ENCODE data around the gene TBX1.

The TBX1 gene

DNA sequence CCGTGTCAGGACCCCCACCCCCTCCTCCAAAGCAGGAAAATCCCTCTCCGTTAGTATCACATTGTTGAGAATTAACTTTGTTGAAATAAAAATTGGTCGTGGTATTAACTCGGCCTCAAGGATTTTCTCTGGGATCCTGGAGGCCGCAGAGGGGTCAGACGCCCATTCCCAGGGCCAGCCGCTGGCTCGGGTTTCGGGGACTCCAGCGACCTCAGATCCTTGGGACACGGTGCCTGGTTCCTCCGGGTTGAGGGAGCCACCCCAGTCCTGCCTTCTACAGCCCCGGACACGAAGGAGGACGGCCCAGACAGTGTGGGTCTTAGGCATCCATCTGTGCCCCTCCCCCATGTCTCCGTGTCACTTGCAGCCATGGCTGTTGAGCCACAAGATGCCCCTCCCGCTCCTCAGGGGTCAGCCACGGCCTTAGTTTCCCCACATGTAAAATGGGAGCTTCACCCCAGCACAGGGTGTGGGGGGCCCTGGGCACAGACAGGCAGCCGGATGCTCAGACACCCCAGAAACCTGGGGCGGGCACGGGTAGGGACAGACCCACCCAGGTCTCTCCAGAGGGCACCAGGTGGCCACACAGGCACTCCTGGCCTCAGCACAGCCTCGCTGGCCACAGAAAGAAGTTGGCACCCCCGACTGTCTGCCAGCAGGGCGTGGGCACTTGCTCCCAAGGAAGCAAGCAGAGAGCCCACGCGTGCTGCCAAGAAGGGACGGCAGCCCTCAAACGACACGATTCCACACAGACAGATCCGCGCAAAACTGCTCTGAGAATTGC, 21.7 kb upstream of the TBX1 start:
- Histone ChIP-seq H3K36me3 (ENCODE audit: control insufficient read depth, insufficient read depth, low read length) (no peaks in the 10 kb centered on the region), H3K9me3 (ENCODE audit: control insufficient read depth, insufficient read depth, low read length) (no peaks in the 10 kb centered on the region), H3K27me3 (ENCODE audit: control insufficient read depth, insufficient read depth, low read length) (no peaks in the 10 kb centered on the region), H3K27ac (ENCODE audit: low read length) (no peak overlapping the region), H3K4me3 (ENCODE audit: low read length) (no peak overlapping the region), H3K4me1 (ENCODE audit: control insufficient read depth, insufficient read depth, low read length) (no peaks in the 10 kb centered on the region)
- no peak for DNase-seq (ENCODE audit: low read depth, low spot score)
- no CpG with 5 or more reads among the region's 31 CpGs for WGBS (ENCODE audit: insufficient coverage, insufficient read length)

DNA sequence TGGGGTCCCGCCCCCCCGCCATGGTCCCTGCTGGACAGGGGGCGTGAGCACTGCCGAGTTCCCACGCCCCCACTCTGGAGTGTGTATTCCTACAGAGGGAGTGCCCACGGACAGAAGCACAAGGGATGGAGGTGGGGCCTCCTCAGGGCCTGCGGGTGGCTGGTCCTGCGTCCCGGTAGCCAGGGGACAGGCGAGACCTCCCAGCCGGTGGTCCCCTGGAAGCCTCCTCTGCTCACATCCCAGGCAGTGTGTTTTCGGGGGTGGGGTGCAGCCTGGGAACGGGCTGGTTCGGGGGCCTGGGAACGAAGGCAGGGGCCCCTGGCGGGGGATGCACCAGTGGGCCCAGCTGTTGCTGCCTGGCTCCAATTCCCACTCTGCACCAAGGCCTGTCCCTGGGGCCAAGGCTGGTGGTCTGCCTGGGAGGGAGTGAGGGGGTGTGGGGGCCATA, 21.1 kb upstream of the TBX1 start:
- WGBS (ENCODE audit: insufficient coverage, insufficient read length), result no CpG with 5 or more reads among the region's 16 CpGs
- no peak overlapping the region for H3K4me3 ChIP-seq (ENCODE audit: low read length)
- no peaks in the 10 kb centered on the region for H3K27me3 ChIP-seq (ENCODE audit: control insufficient read depth, insufficient read depth, low read length)
- DNase-seq (ENCODE audit: low read depth, low spot score), result no peak
- no peaks in the 10 kb centered on the region for H3K9me3 ChIP-seq (ENCODE audit: control insufficient read depth, insufficient read depth, low read length)
- H3K36me3 ChIP-seq (ENCODE audit: control insufficient read depth, insufficient read depth, low read length), result no peaks in the 10 kb centered on the region
- H3K27ac ChIP-seq (ENCODE audit: low read length), result no peak overlapping the region
- no peaks in the 10 kb centered on the region for H3K4me1 ChIP-seq (ENCODE audit: control insufficient read depth, insufficient read depth, low read length)

GRCh38 chr22:19739911-19740449, 20.6 kb upstream of the TBX1 start:
- no CpG with 5 or more reads among the region's 7 CpGs for WGBS (ENCODE audit: insufficient coverage, insufficient read length)
- Histone ChIP-seq H3K4me1 (ENCODE audit: control insufficient read depth, insufficient read depth, low read length) (no peaks in the 10 kb centered on the region), H3K36me3 (ENCODE audit: control insufficient read depth, insufficient read depth, low read length) (no peaks in the 10 kb centered on the region), H3K27me3 (ENCODE audit: control insufficient read depth, insufficient read depth, low read length) (no peaks in the 10 kb centered on the region), H3K4me3 (ENCODE audit: low read length) (no peak overlapping the region), H3K9me3 (ENCODE audit: control insufficient read depth, insufficient read depth, low read length) (no peaks in the 10 kb centered on the region), H3K27ac (ENCODE audit: low read length) (no peak overlapping the region)
- DNase-seq (ENCODE audit: low read depth, low spot score), result no peak

DNA sequence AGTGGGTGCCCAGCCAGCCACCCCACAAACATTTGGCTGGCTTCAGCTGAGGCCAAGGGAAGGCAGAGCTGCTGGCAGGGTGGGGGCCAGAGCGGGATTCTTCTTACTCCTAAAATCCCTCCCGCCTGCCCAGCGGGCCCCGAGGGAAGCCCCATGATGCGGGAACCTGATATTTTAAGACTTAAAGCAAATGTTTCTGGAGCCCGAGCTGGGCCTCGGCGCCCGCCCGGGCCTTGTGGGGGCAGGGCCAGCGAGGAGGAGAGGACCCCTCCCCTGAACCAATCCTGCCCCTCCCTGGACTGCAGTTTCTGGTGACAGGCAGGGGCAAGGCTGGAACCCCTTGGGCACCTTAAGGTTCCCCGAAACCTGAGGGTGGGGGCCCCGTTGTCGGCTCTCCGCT, 20.0 kb upstream of the TBX1 start:
- no peaks in the 10 kb centered on the region for H3K27me3 ChIP-seq (ENCODE audit: control insufficient read depth, insufficient read depth, low read length)
- H3K27ac ChIP-seq (ENCODE audit: low read length), result no peak overlapping the region
- no peaks in the 10 kb centered on the region for H3K9me3 ChIP-seq (ENCODE audit: control insufficient read depth, insufficient read depth, low read length)
- H3K4me3 ChIP-seq (ENCODE audit: low read length), result no peak overlapping the region
- WGBS (ENCODE audit: insufficient coverage, insufficient read length), result no CpG with 5 or more reads among the region's 15 CpGs
- H3K36me3 ChIP-seq (ENCODE audit: control insufficient read depth, insufficient read depth, low read length), result no peaks in the 10 kb centered on the region
- H3K4me1 ChIP-seq (ENCODE audit: control insufficient read depth, insufficient read depth, low read length), result no peaks in the 10 kb centered on the region; the same call in 1 of the 2 replicates
- DNase-seq (ENCODE audit: low read depth, low spot score), result no peak

DNA sequence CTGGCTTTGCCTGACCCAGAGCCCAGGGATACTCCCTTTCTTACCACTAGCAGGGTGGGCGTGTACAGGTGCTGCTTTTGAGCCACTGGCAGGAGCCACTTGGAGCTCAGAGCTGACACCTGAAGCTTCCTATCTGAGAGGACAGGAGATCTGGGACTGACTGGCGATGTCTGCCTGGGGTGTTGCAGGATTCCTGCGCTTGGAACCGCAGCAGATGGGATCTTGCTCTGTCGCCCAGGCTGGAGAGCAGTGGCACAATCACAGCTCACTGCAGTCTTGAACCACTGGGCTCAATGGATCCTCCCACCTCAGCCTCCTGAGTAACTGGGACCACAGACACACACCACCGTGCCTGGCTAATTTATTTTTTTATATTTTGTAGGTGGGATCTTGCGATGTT, 19.5 kb upstream of the TBX1 start:
- Histone ChIP-seq H3K4me1 (ENCODE audit: control insufficient read depth, insufficient read depth, low read length) (peaks cover 1% of the 10 kb centered on the region; the same call in 1 of the 2 replicates), H3K27ac (ENCODE audit: low read length) (no peak overlapping the region), H3K9me3 (ENCODE audit: control insufficient read depth, insufficient read depth, low read length) (no peaks in the 10 kb centered on the region), H3K4me3 (ENCODE audit: low read length) (no peak overlapping the region), H3K36me3 (ENCODE audit: control insufficient read depth, insufficient read depth, low read length) (no peaks in the 10 kb centered on the region), H3K27me3 (ENCODE audit: control insufficient read depth, insufficient read depth, low read length) (no peaks in the 10 kb centered on the region)
- no peak for DNase-seq (ENCODE audit: low read depth, low spot score)
- WGBS (ENCODE audit: insufficient coverage, insufficient read length), result no CpG with 5 or more reads among the region's 7 CpGs

DNA sequence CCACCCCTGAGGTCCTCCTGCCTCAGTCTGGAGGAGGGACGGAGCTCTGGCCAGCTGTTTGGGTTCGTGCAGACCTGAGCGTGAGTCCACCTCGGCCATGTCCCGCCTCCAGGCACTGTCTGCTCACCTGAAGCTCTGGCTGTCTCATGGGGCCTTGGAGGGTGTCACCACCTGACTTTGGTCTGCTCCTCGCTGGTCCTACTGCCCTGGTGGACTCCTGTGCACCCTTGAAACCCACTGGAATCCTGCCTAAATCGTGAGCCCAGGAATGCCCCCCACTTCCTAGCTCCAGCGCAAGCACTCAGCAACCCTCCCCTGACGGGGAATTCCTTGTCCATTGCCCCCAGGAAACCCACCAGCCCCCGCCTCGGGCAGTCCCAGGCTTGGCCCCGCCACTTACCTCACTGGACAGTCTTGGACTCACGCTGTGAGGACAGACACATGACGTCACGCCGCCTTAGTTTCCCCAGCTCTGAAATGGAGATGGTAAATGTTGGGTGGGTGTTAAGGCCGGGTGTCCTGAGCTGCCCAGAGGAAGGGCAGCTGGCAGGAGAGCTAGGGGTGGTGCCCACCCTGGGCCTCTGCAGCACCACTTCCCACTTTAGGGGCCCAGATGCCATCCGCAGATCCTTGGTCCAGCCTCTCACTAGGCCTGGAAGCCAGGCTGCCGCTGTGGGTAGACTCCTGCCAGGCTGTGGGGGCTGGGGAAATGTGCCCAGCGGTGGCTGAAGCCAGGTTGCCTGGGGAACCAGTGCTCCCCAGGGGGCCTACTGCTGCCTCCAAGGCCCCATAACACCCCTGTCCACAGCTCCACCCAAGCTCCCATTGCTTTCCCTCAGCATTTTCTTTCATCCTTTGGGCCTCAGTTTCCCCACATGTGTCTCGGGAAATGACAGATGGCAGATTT, 18.2 kb upstream of the TBX1 start:
- Histone ChIP-seq H3K9me3 (ENCODE audit: control insufficient read depth, insufficient read depth, low read length) (no peaks in the 10 kb centered on the region), H3K4me1 (ENCODE audit: control insufficient read depth, insufficient read depth, low read length) (peaks cover 1% of the 10 kb centered on the region; the same call in 1 of the 2 replicates), H3K27me3 (ENCODE audit: control insufficient read depth, insufficient read depth, low read length) (no peaks in the 10 kb centered on the region), H3K4me3 (ENCODE audit: low read length) (no peak overlapping the region), H3K27ac (ENCODE audit: low read length) (no peak overlapping the region), H3K36me3 (ENCODE audit: control insufficient read depth, insufficient read depth, low read length) (no peaks in the 10 kb centered on the region)
- no peak for DNase-seq (ENCODE audit: low read depth, low spot score)
- no CpG with 5 or more reads among the region's 21 CpGs for WGBS (ENCODE audit: insufficient coverage, insufficient read length)

- H3K4me1 ChIP-seq (ENCODE audit: control insufficient read depth, insufficient read depth, low read length), result peaks cover 1% of the 10 kb centered on the region; the same call in 1 of the 2 replicates
- no peaks in the 10 kb centered on the region for H3K36me3 ChIP-seq (ENCODE audit: control insufficient read depth, insufficient read depth, low read length)
- no peaks in the 10 kb centered on the region for H3K9me3 ChIP-seq (ENCODE audit: control insufficient read depth, insufficient read depth, low read length)
- DNase-seq (ENCODE audit: low read depth, low spot score), result no peak
- no peaks in the 10 kb centered on the region for H3K27me3 ChIP-seq (ENCODE audit: control insufficient read depth, insufficient read depth, low read length)
- no CpG with 5 or more reads among the region's 6 CpGs for WGBS (ENCODE audit: insufficient coverage, insufficient read length)
- no peak overlapping the region for H3K27ac ChIP-seq (ENCODE audit: low read length)
- no peak overlapping the region for H3K4me3 ChIP-seq (ENCODE audit: low read length)
Measured at GRCh38 chr22:19743081-19743480, 17.5 kb upstream of the TBX1 start.

DNA sequence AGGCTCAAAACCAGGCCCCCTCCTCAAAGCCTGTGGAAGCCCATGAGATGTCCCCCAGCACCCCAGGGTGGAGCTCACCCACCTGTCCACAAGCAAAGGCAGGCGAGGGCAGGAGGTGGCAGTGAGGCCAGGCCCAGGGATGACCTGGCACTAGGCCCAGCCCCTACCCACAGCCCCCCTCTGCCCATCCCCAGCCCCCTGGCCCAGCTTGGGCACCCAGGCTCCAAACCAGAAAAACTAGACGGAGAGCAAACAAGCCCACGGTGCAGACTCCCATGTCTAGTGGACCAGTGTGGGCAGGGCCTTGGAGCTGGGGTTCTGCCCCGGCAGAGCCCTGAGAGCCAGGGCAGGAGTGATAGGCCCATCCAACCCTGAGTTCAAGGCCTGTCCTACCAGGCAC, 16.9 kb upstream of the TBX1 start:
- Histone ChIP-seq H3K36me3 (ENCODE audit: control insufficient read depth, insufficient read depth, low read length) (no peaks in the 10 kb centered on the region), H3K9me3 (ENCODE audit: control insufficient read depth, insufficient read depth, low read length) (no peaks in the 10 kb centered on the region), H3K27ac (ENCODE audit: low read length) (no peak overlapping the region), H3K4me1 (ENCODE audit: control insufficient read depth, insufficient read depth, low read length) (peaks cover 1% of the 10 kb centered on the region; the same call in 1 of the 2 replicates), H3K4me3 (ENCODE audit: low read length) (no peak overlapping the region), H3K27me3 (ENCODE audit: control insufficient read depth, insufficient read depth, low read length) (no peaks in the 10 kb centered on the region)
- no CpG with 5 or more reads among the region's 4 CpGs for WGBS (ENCODE audit: insufficient coverage, insufficient read length)
- DNase-seq (ENCODE audit: low read depth, low spot score), result no peak

DNA sequence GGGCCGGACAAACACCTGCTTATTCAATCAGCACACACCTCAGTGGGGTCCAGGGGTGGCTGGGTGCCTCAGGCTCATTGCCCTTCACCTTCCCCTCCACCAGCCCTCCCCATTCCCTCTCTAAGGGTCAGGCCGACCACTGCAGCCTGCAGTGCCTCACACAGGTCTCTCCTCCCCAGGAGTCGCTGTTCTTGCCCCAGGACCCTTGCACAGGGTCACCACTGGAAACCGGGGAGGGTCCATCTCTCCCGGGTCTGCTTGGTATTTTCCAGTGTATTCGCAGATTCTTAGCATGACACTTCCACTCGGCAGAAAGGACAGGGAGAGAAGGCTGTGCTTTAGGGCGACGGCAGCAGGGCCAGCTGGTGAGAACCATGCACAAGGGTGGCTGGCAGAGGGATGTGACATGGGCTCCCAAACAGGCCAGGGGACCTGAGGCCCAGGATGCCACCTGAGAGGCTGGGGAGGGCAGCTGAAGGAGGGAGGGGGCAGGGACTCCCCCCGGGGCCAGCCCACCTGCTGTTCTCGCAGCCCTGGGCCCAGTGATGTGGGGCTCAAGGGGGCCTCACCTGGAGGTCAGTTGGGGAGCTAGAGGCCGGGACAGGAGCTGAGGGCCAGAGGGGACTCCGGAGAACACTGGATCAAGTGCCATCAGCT, 16.1 kb upstream of the TBX1 start:
- Histone ChIP-seq H3K4me3 (ENCODE audit: low read length) (no peak overlapping the region), H3K9me3 (ENCODE audit: control insufficient read depth, insufficient read depth, low read length) (no peaks in the 10 kb centered on the region), H3K27me3 (ENCODE audit: control insufficient read depth, insufficient read depth, low read length) (no peaks in the 10 kb centered on the region), H3K36me3 (ENCODE audit: control insufficient read depth, insufficient read depth, low read length) (no peaks in the 10 kb centered on the region), H3K4me1 (ENCODE audit: control insufficient read depth, insufficient read depth, low read length) (peaks cover 1% of the 10 kb centered on the region; the same call in 1 of the 2 replicates), H3K27ac (ENCODE audit: low read length) (no peak overlapping the region)
- no peak for DNase-seq (ENCODE audit: low read depth, low spot score)
- no CpG with 5 or more reads among the region's 13 CpGs for WGBS (ENCODE audit: insufficient coverage, insufficient read length)

Data from iPS DF 6.9 (cell line).